Measurements from ENCODE around the gene GRIK2. TPM values are rescaled to one million over a fixed set of nuclear protein-coding genes. Genes with fewer than 3 reads are reported as not detected.
"Not testable (repeated sequence)": the region's sequence is repeated elsewhere in the genome, so short reads cannot be mapped to it uniquely, and the experiment has no call there.

The GRIK2 gene
- polyA plus RNA-seq, 1 donor = 1.3 TPM

DNA sequence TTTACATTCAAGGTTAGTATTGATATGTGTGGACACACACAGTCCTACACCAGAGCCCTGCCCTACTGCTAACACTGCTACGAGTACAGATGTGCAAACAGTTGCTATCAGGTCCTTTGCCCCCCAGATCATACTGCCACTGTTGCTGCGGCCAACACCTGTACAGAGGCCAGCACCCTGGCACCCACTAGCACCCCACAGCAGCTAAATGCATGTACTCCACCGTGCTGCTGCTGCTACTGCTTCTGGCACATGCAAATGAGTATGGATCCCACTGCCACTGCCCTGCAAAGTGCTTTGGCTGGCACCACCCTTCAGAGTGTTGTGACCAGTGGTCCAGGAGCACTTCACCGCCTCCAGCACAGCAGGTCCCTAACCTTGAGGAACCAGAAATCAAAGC is 621.9 kb downstream of the GRIK2 start:
- DNase-seq (ENCODE audit: low read depth) = no peak

GRCh38 chr6:102022281-102022680 is 628.8 kb downstream of the GRIK2 start:
- no peak for DNase-seq (ENCODE audit: low read depth)

GRCh38 chr6:102022803-102023202 is 629.3 kb downstream of the GRIK2 start:
- DNase-seq (ENCODE audit: low read depth) = no peak

DNA sequence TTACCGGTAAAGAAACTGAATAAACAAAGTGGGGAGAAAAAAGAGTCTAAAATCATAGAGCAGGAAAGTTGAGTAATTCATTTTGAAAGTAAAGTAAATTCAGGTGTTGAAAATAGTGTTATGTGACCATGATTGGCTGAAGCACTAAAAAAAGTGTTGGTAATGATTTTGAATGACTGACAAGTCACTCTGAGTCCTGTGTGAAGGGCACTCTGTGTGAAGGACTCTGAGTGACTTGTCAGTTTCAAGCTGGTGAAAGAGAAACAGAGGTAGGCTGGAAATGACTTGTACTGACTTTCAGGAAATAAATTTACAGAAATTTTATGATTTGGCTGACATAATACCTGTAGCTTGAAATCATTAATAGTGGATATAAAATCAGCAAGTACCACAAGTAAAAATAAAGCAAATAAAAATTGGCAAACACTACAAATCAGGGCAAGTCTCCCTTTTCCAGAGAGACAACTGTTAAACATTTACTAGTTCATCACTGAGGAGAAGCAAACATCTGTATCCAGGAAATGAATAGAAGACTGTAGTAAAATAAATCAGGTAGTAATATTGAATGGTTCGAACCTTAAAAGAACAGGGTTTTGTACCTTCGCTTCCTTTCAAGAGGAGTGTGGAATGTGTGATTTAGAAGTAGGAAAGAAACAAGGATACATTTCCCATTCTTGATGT is 630.6 kb downstream of the GRIK2 start:
- DNase-seq (ENCODE audit: low read depth) = no peak

GRCh38 chr6:102026649-102027048 is 633.1 kb downstream of the GRIK2 start:
- DNase-seq (ENCODE audit: low read depth) = no peak

- DNase-seq (ENCODE audit: low read depth) = no peak
Measured at GRCh38 chr6:102028176-102028575, 634.7 kb downstream of the GRIK2 start.

GRCh38 chr6:102038964-102039363 is 645.5 kb downstream of the GRIK2 start:
- DNase-seq (ENCODE audit: low read depth) = no peak

GRCh38 chr6:102039441-102039840 is 645.9 kb downstream of the GRIK2 start:
- no peak for DNase-seq (ENCODE audit: low read depth)

DNA sequence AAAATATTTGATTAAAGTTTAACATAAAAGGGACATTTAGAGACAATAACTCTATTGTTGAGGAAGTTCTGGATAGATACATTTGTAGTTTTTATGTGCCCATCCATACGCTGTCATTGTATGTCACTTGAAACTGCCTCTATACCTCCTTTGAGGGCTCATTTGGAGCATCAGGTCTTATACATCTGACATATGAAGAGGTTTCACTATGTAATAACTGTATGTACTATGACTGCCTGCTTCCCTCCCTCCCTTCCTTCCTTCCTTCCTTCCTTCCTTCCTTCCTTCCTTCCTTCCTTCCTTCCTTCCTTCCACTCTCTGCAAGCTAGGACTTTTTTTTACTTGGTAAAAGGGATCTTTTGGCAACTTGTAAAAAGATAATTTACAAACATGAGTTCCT is 657.5 kb downstream of the GRIK2 start:
- no peak for DNase-seq (ENCODE audit: low read depth)

GRCh38 chr6:102051720-102052119 is 658.2 kb downstream of the GRIK2 start:
- no peak for DNase-seq (ENCODE audit: low read depth)

GRCh38 chr6:102064142-102064541 is 670.6 kb downstream of the GRIK2 start:
- DNase-seq (ENCODE audit: low read depth) = no peak

GRCh38 chr6:102066301-102066700 is 672.8 kb downstream of the GRIK2 start:
- DNase-seq (ENCODE audit: low read depth) = no peak

DNA sequence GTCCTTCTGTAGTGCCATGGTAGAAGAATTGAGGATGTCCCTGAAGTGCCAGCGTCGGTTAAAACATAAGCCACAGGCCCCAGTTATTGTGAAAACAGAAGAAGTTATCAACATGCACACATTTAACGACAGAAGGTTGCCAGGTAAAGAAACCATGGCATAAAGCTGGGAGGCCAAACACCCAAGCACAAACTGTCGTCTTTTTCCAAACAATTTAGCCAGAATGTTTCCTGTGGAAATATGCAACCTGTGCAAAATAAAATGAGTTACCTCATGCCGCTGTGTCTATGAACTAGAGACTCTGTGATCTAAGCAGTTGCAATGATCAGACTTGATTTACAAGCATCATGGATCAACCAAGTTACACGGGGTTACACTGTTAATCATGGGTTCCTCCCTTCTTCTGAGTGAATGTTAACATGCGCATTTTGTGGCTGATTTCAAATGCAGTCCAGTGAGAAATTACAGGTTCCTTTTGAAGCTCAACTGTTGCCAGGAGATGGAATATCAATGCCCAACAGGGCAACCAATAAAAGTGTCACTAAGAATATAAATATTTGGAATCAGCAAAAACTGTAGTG is 674.9 kb downstream of the GRIK2 start:
- DNase-seq (ENCODE audit: low read depth) = no peak

- no peak for DNase-seq (ENCODE audit: low read depth)
Measured at GRCh38 chr6:102075539-102075938, 682.0 kb downstream of the GRIK2 start.

DNA sequence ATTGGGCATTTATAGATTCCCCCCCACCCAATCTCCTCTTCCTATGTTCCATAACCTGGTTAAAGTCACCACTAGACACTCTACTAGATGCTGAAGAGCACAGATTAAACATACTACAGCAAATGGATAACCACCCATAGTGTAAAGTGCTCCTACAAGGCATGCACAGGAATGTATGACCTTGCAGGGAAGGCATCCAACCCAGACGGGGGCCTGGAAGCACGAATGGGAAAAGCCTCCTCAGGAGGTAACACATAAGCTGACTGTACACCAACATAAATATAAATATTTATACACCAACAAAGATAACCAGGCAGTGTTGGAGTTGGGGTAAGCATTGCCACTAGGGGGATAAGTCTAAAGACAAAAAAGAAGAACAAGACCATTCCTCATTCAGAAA is 691.7 kb downstream of the GRIK2 start:
- no peak for DNase-seq (ENCODE audit: low read depth)

DNA sequence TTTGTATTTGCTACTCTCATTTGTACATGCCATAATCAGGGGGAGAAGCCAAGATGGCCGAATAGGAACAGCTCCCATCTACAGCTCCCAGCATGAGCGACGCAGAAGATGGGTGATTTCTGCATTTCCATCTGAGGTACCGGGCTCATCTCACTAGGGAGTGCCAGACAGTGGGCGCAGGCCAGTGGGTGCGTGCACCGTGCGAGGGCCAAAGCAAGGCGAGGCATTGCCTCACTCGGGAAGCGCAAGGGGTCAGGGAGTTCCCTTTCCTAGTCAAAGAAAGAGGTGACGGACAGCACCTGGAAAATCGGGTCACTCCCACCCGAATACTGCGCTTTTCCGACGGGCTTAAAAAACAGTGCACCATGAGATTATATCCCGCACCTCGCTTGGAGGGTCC is 694.7 kb downstream of the GRIK2 start:
- not testable (repeated sequence) for DNase-seq (ENCODE audit: low read depth)

DNA sequence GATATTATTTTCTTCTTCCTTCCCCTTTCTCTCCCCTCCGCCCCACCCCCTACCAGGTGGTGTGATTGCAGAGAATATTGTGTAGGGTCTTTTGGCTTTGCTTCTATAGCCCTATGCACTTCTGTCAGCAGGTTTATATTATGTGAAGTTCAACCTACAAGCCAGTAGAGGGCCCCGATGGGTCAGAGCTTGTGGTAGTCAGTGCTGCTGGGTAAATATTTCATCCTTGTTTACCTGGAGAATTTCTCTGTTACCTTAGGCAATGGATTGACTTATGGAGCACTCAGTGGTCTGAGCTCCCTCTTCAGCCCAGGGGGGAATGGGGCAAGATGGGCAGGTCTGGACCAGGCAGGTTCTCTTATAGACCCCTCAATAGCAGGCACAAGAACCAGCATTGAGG is 720.9 kb downstream of the GRIK2 start:
- DNase-seq (ENCODE audit: low read depth) = no peak

GRCh38 chr6:102115911-102116310 is 722.4 kb downstream of the GRIK2 start:
- DNase-seq (ENCODE audit: low read depth) = no peak

GRCh38 chr6:102118034-102118433 is 724.5 kb downstream of the GRIK2 start:
- DNase-seq (ENCODE audit: low read depth) = no peak
